Breast epithelium (tissue), 4 donors: Measurements from ENCODE around the gene KLHL3. TPM values are rescaled to one million over a fixed set of nuclear protein-coding genes. Genes with fewer than 3 reads are reported as not detected.

Experiments
- DNase-seq, 2 donors: peaks; one replicate each; pipeline ENCODE4 v3.0.0-alpha.2; 2019; ENCODE audit warnings: low spot score in 2 of 2
- H3K27ac ChIP-seq, 2 donors: fragments of 200-600 bp; sonication (generic) in 1 of 2; one replicate each; pipeline ENCODE4 v1.5.1; 2016 to 2019; ENCODE audit warnings: mild to moderate bottlenecking in 1 of 2
- H3K27me3 ChIP-seq, 2 donors: fragments of 200-600 bp; sonication (generic) in 1 of 2; one replicate each; pipeline versions ENCODE4 v1.5.1 to v1.6.0; 2017 to 2019; ENCODE audit warnings: control low read depth in 1 of 2, mild to moderate bottlenecking in 1 of 2
- H3K36me3 ChIP-seq: fragments of 200-600 bp; one replicate; pipeline ENCODE4 v1.5.1; 2019
- H3K4me1 ChIP-seq, 2 donors: fragments of 200-600 bp; sonication (generic); one replicate each; pipeline ENCODE4 v1.5.1; 2016 to 2019; ENCODE audit warnings: control low read depth in 1 of 2
- H3K4me3 ChIP-seq, 3 donors: fragments of 200-600 bp; sonication (generic); 1 replicate in 2 of 3; 2 replicates in 1 of 3; pipeline ENCODE4 v1.5.1; 2016 to 2019; ENCODE audit warnings: mild to moderate bottlenecking in 3 of 3, moderate library complexity in 2 of 3
- H3K9me3 ChIP-seq, 2 donors: fragments of 200-600 bp; sonication (generic) in 1 of 2; one replicate each; pipeline ENCODE4 v1.5.1; 2016 to 2019; ENCODE audit warnings: control low read depth in 1 of 2
- POLR2A ChIP-seq: fragments of 450-650 bp; IDR thresholded peaks from one replicate; pipeline ENCODE4 v1.6.1; 2016; ENCODE audit warnings: antibody characterized with exemption, mild to moderate bottlenecking, moderate library complexity
- POLR2AphosphoS5 ChIP-seq, 3 donors: sonication (generic); formaldehyde crosslinking; IDR thresholded peaks; one replicate each; pipeline ENCODE4 v1.6.1; 2017; ENCODE audit warnings: antibody characterized with exemption in 3 of 3
- intact Hi-C: fragments of 100-400 bp; cut with DNase I; formaldehyde crosslinking; loops from one replicate; pipeline ENCODE4 v1.15.1; 2023; ENCODE audit warnings: low total_unique reads
- total RNA-seq, 3 donors: library from RNA; depleted of rRNA; stranded (reverse); fragments of >200 nt; gene quantifications; one replicate each; pipeline ENCODE4 v1.1.0, GENCODE V29; 2016
- TF ChIP-seq, protein P1 (sequence below), 3 donors: fragments of 450-650 bp; IDR thresholded peaks; one replicate each; pipeline ENCODE4 v1.5.1; 2016 to 2017; ENCODE audit warnings: antibody characterized with exemption in 3 of 3, mild to moderate bottlenecking in 3 of 3, moderate library complexity in 3 of 3

Gene KLHL3
- total RNA-seq, 3 donors from 2014 or later = 4.5 to 11.7 (median 4.9) TPM

DNA sequence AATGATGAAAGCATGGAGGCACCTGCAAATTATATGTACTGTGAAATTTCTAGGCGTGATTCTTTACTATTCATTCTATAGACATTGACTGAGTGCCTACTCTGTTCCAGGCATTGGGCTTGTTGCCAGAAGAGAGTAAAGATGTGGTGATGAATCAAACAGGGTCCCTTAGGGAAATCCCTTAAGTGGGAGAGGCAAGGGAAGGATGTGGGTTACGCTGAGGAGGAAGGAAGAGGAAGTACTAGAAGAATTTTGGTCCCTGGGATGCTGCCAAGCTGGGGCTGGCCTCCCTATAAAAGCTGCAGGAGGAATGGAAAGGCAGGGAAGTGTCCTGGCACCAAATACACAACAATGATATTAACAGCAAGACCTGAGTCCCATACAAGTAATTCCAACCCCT, 160.0 kb downstream of the KLHL3 start:
- Histone ChIP-seq H3K4me3 (no peak overlapping the region), H3K9me3 (no peaks in the 10 kb centered on the region), H3K27me3 (no peaks in the 10 kb centered on the region), H3K36me3 (no peaks in the 10 kb centered on the region), H3K4me1 (no peaks in the 10 kb centered on the region), H3K27ac (no peak overlapping the region)
- TF ChIP-seq POLR2AphosphoS5 (IDR thresholded peaks at IDR 0.05) (no peak), POLR2A (no peak)
- DNase-seq = no peak
- intact Hi-C loops = no loop called here

DNA sequence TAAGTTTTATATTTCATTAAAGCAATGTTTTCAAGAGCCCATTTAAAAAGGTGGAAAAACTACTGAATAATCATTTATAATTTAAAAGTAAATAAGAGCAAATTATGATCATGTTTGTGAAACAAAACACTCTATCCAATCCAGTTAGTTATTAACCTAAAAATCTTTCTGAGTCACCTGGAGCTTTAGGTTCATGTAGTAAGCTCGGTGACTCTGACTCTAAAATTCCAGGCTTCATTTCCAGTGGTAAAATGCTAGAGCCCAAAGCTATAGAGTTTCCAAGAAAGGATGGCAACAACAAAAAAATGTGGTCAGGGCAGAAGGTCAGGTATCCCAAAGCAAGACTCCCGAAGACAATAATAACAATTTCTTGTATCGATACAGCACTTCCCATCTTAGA, 160.7 kb downstream of the KLHL3 start:
- intact Hi-C loops = no loop called here
- Histone ChIP-seq H3K27ac (no peak overlapping the region), H3K9me3 (no peaks in the 10 kb centered on the region), H3K4me3 (no peak overlapping the region), H3K4me1 (no peaks in the 10 kb centered on the region), H3K36me3 (no peaks in the 10 kb centered on the region), H3K27me3 (no peaks in the 10 kb centered on the region)
- no peak for DNase-seq
- TF ChIP-seq POLR2AphosphoS5 (IDR thresholded peaks at IDR 0.05) = no peak

DNA sequence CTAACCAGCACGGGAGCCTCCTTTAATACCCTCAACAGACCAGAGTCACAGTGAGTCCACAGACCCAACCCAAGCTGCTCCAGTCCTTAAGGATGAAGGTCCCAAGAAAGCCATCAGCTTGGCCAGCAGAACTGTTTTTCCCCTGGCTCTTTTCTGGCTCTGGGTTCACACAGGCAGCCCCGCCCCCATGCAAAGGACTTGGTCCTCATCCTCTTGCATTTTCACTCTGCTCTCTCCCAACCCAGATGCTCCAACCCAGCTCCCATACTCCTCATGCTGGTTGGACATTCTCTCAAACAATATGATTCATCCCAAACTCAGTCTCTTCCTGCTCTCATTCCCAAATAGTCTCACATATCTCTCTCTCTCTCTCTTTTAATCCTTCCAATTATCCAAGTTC, 162.5 kb downstream of the KLHL3 start:
- no peaks in the 10 kb centered on the region for H3K9me3 ChIP-seq
- no peaks in the 10 kb centered on the region for H3K27me3 ChIP-seq
- no peaks in the 10 kb centered on the region for H3K4me1 ChIP-seq
- no peaks in the 10 kb centered on the region for H3K36me3 ChIP-seq
- no peak for TF ChIP-seq POLR2A
- intact Hi-C loops = no loop called here
- DNase-seq = no peak
- no peak overlapping the region for H3K4me3 ChIP-seq
- no peak overlapping the region for H3K27ac ChIP-seq

DNA sequence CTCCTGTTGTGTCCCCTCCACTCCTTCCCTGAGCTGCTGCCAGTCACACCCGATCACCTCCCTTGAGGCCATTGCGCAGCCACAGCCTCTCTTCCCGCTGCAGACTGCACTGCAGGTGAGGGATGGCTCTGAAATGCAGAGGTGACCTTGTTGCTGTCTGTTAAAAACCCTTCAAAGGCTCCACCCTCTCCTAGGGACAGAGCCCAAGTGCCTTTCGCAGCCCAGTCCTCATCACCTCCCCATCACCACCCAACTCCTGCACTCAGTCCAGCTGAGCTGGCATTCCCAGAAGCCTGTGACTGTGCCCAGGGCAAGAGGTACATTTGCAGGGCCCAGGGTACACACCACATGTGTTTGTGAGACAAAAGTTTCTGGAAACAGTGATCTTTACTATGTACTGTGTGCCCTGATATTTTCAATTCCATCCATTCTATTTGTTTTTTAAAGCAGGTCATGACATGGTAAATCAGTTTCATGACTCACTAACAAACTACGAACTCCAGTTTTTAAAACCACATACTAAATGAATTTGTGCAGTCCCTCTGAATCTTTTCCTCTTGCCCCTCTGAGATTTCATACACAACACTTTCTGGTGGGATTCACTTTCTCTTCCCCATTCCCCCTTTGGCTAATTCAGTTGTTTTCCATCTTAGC, 163.7 kb downstream of the KLHL3 start:
- no peak for DNase-seq
- Histone ChIP-seq H3K27ac (no peak overlapping the region), H3K36me3 (no peaks in the 10 kb centered on the region), H3K27me3 (no peaks in the 10 kb centered on the region), H3K4me1 (no peaks in the 10 kb centered on the region), H3K4me3 (no peak overlapping the region), H3K9me3 (no peaks in the 10 kb centered on the region)
- intact Hi-C loops = no loop called here
- TF ChIP-seq POLR2A (no peak), POLR2AphosphoS5 (IDR thresholded peaks at IDR 0.05) (no peak)
- TF ChIP-seq, protein P1, sequence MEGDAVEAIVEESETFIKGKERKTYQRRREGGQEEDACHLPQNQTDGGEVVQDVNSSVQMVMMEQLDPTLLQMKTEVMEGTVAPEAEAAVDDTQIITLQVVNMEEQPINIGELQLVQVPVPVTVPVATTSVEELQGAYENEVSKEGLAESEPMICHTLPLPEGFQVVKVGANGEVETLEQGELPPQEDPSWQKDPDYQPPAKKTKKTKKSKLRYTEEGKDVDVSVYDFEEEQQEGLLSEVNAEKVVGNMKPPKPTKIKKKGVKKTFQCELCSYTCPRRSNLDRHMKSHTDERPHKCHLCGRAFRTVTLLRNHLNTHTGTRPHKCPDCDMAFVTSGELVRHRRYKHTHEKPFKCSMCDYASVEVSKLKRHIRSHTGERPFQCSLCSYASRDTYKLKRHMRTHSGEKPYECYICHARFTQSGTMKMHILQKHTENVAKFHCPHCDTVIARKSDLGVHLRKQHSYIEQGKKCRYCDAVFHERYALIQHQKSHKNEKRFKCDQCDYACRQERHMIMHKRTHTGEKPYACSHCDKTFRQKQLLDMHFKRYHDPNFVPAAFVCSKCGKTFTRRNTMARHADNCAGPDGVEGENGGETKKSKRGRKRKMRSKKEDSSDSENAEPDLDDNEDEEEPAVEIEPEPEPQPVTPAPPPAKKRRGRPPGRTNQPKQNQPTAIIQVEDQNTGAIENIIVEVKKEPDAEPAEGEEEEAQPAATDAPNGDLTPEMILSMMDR (IDR thresholded peaks at IDR 0.05) = no peak

GRCh38 chr5:137570070-137570469, 165.8 kb downstream of the KLHL3 start:
- Histone ChIP-seq H3K36me3 (no peaks in the 10 kb centered on the region), H3K27ac (no peak overlapping the region), H3K9me3 (no peaks in the 10 kb centered on the region), H3K27me3 (no peaks in the 10 kb centered on the region), H3K4me3 (no peak overlapping the region), H3K4me1 (no peaks in the 10 kb centered on the region)
- TF ChIP-seq POLR2A = no peak
- TF ChIP-seq POLR2AphosphoS5 (IDR thresholded peaks at IDR 0.05) = no peak
- TF ChIP-seq, protein P1 (IDR thresholded peaks at IDR 0.05) = no peak
- intact Hi-C loops = no loop called here
- no peak for DNase-seq

Other genes starting within 250 kb of the KLHL3 start
- 10 to 100 TPM; 14.5 to 52.0 (median 24.3) TPM for gene SPOCK1, start 236.8 kb downstream of the KLHL3 start, total RNA-seq
- 10 to 100 TPM; 11.5 to 13.3 (median 11.8) TPM for gene HNRNPA0, start 18.3 kb upstream of the KLHL3 start, total RNA-seq
- gene MYOT, start 131.8 kb upstream of the KLHL3 start, total RNA-seq = 10 to 100 TPM in 1 of 3 donors, 1 to 10 TPM in 2; 2.3 to 11.0 (median 4.7) TPM
- under 1 TPM in 1 of 3 donors, not detected in 2; 0.64 TPM for gene PKD2L2, start 153.4 kb upstream of the KLHL3 start, total RNA-seq